Stromal cell of bone marrow (primary cell): ENCODE data around the gene APOA4.

Experiments used
- DNase-seq: peaks from one replicate; pipeline ENCODE4 v3.0.0-alpha.2; 2012; ENCODE audit warnings: low read depth

Gene APOA4

GRCh38 chr11:116830184-116830912 lies 7.2 kb upstream of the APOA4 start:
- DNase-seq = no peak

GRCh38 chr11:116829525-116830183 lies 6.5 kb upstream of the APOA4 start, which contains the start of gene APOC3:
APOC3 (plus strand) TSS chr11:116829907; CDS start chr11:116830583, 676 bp downstream.
- no peak for DNase-seq

GRCh38 chr11:116828632-116829524 lies 5.8 kb upstream of the APOA4 start:
- no peak for DNase-seq

GRCh38 chr11:116827461-116827860 lies 4.4 kb upstream of the APOA4 start:
- DNase-seq = no peak

- DNase-seq = no peak
These were observed 3.8 kb upstream of the APOA4 start for GRCh38 chr11:116826751-116827431.

- no peak for DNase-seq
These were observed 3.0 kb upstream of the APOA4 start for GRCh38 chr11:116825854-116826750.

- no peak for DNase-seq
These were observed 2.3 kb upstream of the APOA4 start for GRCh38 chr11:116825434-116825833.

- DNase-seq = no peak
These were observed 529 bp downstream of the APOA4 start for GRCh38 chr11:116822575-116822974.

- DNase-seq = no peak
These were observed 1.8 kb downstream of the APOA4 start for GRCh38 chr11:116821050-116821918.

GRCh38 chr11:116819049-116819448 lies 4.1 kb downstream of the APOA4 start:
- no peak for DNase-seq

GRCh38 chr11:116814502-116814901 lies 8.6 kb downstream of the APOA4 start:
- DNase-seq = no peak

- no peak for DNase-seq
These were observed 9.2 kb downstream of the APOA4 start for GRCh38 chr11:116813781-116814471.

- no peak for DNase-seq
These were observed 9.9 kb downstream of the APOA4 start for GRCh38 chr11:116813170-116813569.

- DNase-seq = no peak
These were observed 11.0 kb downstream of the APOA4 start for GRCh38 chr11:116812109-116812508.

GRCh38 chr11:116811194-116811593 lies 11.9 kb downstream of the APOA4 start:
- no peak for DNase-seq

GRCh38 chr11:116808262-116809175 lies 14.6 kb downstream of the APOA4 start:
- DNase-seq = no peak

GRCh38 chr11:116807601-116808261 lies 15.4 kb downstream of the APOA4 start:
- DNase-seq = no peak

- no peak for DNase-seq
These were observed 19.1 kb downstream of the APOA4 start for GRCh38 chr11:116804001-116804400.
